ENCODE data around the gene SAP25.

DNA sequence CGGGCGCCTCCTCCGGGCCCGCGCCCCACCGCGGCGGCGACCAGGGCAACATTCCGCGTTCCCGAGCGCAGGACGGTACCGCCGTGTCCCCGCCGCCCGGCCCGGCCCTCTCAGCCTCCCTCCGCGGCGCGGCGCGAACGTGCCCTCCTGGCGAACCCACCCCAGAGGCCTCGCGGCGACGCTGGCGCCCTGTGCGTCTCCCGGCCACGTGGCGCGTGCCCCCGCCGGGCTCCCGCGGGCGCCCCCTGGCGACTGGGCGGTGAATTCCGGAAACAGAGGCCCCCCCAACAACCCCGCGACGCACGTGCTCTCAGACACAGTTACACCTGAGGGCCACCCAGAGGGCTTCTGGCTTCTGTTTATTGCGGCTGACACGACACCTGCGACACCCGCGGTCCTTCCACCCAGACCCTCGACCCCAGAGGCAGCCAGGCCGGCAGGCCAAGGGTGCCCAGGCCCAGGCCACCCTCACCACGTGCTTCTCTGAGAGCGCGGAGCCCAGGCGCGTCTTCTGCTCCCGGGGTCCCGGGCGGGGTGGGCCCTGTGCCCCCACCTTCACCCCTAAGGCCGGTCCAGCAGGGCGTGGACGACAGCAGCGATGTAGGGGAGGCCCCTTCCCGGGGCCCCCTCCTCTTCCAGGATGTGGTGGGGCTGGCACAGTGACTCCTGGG lies at the start of gene SAP25:
- no peak for TF ChIP-seq SUZ12 (IDR thresholded peaks at IDR 0.05; ENCODE audit: extremely low read depth, insufficient read depth, insufficient read length)
- no peak for TF ChIP-seq YY1 (IDR thresholded peaks at IDR 0.05; ENCODE audit: insufficient read depth, insufficient read length)
